GM13976 (cell line): Measurements from ENCODE around the gene RMI2.

Experiments used
- DNase-seq: peaks from one replicate; pipeline ENCODE4 v3.0.0; 2012; ENCODE audit warnings: low spot score
- CTCF ChIP-seq: IDR thresholded peaks from 2 replicates; pipeline ENCODE4 v1.5.1; 2012; ENCODE audit warnings: borderline replicate concordance, mild to moderate bottlenecking; ENCODE audit not compliant: insufficient read depth; ENCODE audit errors: extremely low read depth, missing control alignments, control extremely low read depth
- in situ Hi-C: fragments of 300-500 bp; cut with MboI; formaldehyde crosslinking; loops from one replicate; pipeline ENCODE4 v1.12.0; 2022; ENCODE audit warnings: low sequenced_read_pairs, mixed read lengths, inconsistent platforms; ENCODE audit not compliant: unreplicated experiment

RMI2 gene

DNA sequence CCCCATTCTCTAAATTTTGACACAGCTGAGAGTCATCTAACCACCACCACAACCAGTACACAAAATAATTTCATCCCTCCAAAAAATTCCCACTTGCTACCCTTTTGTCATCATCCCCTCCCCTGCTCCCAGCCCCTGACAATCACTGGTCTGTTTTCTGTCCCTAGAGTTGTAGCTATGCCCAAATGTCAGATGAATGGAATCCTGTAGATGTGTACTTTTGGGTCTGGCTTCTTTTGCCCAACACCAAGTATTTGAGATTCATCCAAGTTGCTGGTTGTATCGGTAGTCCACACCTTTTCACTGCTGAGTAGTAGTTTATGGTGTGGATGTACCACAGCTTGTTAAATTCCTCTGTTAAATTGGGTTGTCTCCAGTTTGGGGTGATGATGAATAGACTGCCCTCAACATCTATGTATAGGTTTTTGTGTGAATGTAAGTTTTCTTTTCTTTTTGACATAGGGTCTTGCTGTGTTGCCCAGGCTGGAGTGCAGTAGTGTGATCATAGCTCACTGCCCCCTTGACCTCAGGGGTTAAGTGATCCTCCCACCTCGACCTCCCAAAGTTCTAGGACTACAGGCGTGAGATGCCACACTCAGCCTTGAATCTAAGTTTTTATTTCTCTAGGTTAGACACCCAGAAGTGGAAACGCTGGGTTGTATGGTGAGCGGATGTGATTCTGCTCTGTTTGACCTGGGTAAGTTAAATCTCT, 14.6 kb upstream of the RMI2 start:
- in situ Hi-C loops = no loop called here
- TF ChIP-seq CTCF = no peak

DNA sequence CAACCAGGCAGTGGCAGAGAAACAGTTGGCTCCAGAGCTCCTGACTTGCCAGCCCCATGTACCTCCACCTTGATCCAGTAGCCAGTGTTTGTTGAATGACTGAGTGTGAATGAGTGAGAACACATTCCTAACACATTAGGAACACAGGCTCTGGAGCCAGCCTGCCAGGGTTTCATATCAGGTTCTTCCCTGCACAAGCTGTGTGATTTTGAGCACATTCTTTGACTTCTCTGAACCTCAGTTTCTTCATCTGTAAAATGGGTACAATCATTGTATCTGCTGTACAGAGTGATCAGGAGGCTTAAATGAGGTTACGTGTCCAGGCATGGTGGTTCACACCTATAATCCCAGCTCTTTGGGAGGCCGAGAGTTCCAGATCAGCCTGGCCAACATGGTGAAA, 13.3 kb upstream of the RMI2 start:
- in situ Hi-C loops = no loop called here
- no peak for TF ChIP-seq CTCF

More for the DNA sequence above, 14.6 kb upstream of the RMI2 start:
- DNase-seq = no peak

DNA sequence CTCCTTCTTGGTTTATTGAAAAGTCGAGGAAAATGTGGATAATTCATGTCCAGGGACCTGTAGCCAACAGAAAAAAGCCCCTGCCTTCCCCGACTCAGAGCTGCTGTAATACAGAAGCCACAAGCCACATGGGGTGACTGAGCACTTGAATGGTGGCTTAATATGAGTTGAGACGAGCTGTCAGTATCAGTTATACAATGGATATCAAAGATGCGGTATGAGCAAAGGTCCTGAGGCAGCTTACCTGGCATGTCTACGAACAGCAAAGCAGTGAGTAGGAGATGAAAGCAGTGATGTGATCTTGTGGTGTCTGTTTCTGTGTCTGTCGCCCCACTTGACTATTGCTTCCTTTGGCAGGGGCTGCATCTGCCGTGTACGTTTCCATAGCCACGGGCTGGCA, 12.2 kb upstream of the RMI2 start:
- in situ Hi-C loops = no loop called here
- DNase-seq = no peak
- no peak for TF ChIP-seq CTCF

More for the DNA sequence above, 13.3 kb upstream of the RMI2 start:
- no peak for DNase-seq

DNA sequence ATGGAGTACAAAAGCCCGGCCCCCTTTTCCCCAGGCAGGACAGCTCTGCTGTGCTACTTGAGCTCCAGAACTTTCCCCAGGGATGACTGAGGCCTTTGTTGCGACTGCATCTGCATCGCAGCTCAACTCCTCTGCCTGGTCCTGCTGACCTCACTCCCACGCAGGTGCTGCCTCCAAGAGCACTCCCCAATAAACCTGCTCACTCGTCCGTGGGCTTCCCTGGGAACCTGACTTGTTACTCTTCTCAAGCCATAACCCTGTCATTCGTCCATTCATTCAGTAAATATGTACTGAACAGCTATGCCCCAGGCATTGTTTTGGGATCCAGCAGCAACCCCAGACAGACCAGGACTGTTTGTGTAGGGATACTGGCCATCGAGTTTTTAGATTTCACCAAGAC, 11.6 kb upstream of the RMI2 start:
- in situ Hi-C loops = no loop called here

DNA sequence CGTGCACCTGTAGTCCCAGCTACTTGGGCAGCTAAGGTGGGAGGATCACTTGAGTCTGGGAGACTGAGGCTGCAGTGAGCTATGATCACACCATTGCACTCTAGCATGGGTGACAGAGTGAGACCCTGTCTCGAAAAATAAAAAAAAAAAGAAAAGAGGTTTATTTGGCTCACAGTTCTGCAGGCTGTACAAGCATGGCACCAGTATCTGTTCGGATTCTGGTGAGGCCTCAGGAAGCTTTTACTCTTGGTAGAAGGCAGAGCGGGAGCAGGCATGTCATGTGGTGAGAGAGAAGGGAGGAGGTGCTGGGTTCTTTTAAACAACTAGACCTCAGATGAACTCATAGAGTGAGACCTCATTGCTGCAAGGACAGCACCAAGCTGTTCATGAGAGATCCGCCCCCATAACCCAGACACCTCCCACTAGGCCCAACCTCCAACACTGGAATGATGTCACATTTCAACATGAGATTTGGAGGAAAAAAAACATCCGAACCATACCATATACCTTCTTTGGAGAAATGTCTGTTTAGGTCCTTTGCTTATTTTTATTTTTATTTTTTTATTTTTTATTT, 10.3 kb upstream of the RMI2 start:
- in situ Hi-C loops = no loop called here
- DNase-seq = no peak
- no peak for TF ChIP-seq CTCF

More for the DNA sequence above, 11.6 kb upstream of the RMI2 start:
- DNase-seq = no peak
- no peak for TF ChIP-seq CTCF

- no peak for DNase-seq
- no peak for TF ChIP-seq CTCF
- in situ Hi-C loops = no loop called here
These were observed 6.2 kb upstream of the RMI2 start for GRCh38 chr16:11339075-11339474.

DNA sequence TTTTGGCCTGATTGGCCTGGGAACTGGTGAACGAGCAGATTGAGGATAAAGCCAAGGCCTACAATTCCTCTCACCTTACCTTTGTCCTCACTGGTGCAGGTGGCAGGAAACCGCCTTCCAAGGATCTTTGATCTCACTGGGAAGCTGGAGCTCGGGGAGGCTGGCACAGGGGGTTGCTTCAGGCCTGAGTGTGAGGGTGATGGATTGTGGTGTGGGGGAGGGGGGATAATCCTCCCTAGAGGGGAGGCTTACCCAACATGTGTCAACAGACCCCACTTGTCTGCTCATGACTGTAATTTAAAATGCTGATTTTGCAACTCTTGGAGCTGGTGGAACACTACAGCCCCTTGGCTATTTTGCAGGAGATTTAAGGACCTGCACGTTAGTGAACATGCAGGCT, 4.5 kb upstream of the RMI2 start:
- TF ChIP-seq CTCF = no peak
- no peak for DNase-seq
- in situ Hi-C loops = no loop called here
